Measurements from ENCODE around the gene TSR3. TPM values are rescaled to one million over a fixed set of nuclear protein-coding genes. Genes with fewer than 3 reads are reported as not detected.

Gene TSR3
- total RNA-seq, 2 donors from 2014 or later, result 39.1 to 44.8 TPM

- Mint-ChIP-seq H3K4me1 (ENCODE audit: low read depth) (no peaks in the 10 kb centered on the region), H3K27ac (no peak overlapping the region), H3K4me3 (no peak overlapping the region), H3K9me3 (no peaks in the 10 kb centered on the region), H3K36me3 (ENCODE audit: insufficient read depth in 2 of 2) (peaks cover 0 to 3% of the 10 kb centered on the region in 2 donors), H3K27me3 (ENCODE audit: low read depth) (no peaks in the 10 kb centered on the region)
- no peak for DNase-seq
- no peak for ATAC-seq (replicated peaks in 1 of 2)
Measured at GRCh38 chr16:1372292-1372950, 20.7 kb upstream of the TSR3 start.

DNA sequence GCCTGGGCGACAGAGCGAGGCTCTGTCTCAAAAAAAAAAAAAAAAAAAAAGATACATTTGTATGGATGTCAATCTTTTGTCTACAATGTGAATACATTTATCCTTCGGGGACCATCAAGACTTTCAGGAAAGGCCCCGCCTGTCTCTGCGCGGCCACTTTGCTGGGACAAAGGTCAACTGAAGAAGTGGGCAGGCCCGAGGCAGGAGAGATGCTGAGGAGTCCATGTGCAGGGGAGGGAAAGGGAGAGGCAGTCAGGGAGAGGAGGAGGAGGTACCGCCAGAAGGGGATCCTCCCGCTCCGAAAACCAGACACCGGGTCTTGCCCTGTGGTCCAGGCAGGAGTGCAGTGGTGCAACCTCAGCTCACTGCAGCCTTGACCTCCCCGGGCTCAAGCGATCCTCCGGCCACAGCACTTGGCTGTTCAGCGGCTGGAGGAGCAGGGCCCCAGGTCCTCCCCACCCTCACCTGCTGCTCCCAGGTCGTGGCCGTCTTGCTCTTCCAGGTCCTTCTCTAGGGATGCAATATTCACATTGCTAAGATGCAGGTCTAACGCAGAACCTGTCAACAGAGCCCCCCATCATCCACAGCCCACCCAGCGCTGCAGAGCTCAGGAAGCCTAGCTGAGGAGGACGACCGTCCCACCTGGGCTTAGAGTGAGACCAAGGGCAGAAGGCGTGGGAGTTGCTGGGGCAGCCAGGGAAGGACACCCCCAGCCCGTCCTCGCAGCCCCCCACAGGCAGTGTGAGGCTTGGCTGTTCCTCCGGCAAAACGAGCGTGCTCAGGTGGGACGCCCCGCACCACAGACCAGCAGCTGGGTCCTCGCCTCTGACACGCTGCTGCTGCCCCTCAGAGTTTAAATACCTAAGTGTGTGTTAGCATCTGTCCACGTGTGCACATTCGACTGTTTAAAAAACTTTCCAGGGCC, 19.6 kb upstream of the TSR3 start:
- peaks cover 0 to 2% of the 10 kb centered on the region in 2 donors for H3K36me3 Mint-ChIP-seq (ENCODE audit: insufficient read depth in 2 of 2)
- H3K4me3 Mint-ChIP-seq, result no peak overlapping the region
- DNase-seq (no peak), ATAC-seq (replicated peaks in 1 of 2) (no peak)
- no peaks in the 10 kb centered on the region for H3K4me1 Mint-ChIP-seq (ENCODE audit: low read depth)
- H3K27me3 Mint-ChIP-seq (ENCODE audit: low read depth), result no peaks in the 10 kb centered on the region
- no peaks in the 10 kb centered on the region for H3K9me3 Mint-ChIP-seq
- no peak overlapping the region for H3K27ac Mint-ChIP-seq

GRCh38 chr16:1367486-1368174, 16.0 kb upstream of the TSR3 start:
- DNase-seq, result no peak
- H3K4me1 Mint-ChIP-seq (ENCODE audit: low read depth), result peaks cover 7% of the 10 kb centered on the region
- no peaks in the 10 kb centered on the region for H3K27me3 Mint-ChIP-seq (ENCODE audit: low read depth)
- H3K27ac Mint-ChIP-seq, result no peak overlapping the region
- no peak overlapping the region for H3K4me3 Mint-ChIP-seq
- no peak for ATAC-seq (replicated peaks in 1 of 2)
- no peaks in the 10 kb centered on the region for H3K9me3 Mint-ChIP-seq
- peaks cover 0 to 2% of the 10 kb centered on the region in 2 donors for H3K36me3 Mint-ChIP-seq (ENCODE audit: insufficient read depth in 2 of 2)

- ATAC-seq (replicated peaks in 1 of 2) (no peak), DNase-seq (no peak)
- Mint-ChIP-seq H3K9me3 (no peaks in the 10 kb centered on the region), H3K4me1 (ENCODE audit: low read depth) (peaks cover 8% of the 10 kb centered on the region), H3K27ac (no peak overlapping the region), H3K36me3 (ENCODE audit: insufficient read depth in 2 of 2) (peaks cover 0 to 2% of the 10 kb centered on the region in 2 donors), H3K27me3 (ENCODE audit: low read depth) (no peaks in the 10 kb centered on the region), H3K4me3 (no peak overlapping the region)
Measured at GRCh38 chr16:1366712-1367299, 15.1 kb upstream of the TSR3 start.

DNA sequence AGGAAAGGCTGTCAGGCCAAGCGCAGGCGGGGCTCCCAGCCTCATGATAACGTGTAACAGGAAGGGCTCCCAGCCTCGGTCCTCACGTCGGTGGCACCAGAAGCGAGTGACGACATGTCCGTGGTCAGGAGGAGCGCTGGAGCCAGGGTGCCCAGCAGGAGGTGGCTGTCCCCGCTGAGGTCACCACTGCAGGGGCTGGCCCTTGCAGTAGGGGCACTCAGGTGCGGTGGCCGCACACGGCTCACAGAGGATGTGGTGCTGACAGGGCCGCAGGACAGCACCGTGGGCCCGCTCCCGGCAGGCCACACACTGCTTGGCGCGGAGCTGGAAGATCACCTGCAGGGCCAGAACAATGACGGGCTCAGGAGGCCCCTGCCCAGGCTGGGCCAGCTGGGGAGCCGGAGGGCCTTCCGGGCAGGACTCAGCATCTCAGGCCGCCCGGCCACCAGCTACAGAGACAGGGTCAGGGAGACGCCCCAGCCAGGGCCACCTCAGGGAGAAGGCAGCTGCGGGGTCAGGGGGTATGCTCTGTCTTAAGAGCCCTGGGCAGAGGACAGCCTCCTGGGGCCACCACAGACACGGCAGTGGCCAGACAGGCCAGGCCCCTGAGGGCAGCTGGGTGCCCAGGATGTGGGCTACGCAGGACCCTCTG, 14.5 kb upstream of the TSR3 start:
- Mint-ChIP-seq H3K36me3 (ENCODE audit: insufficient read depth in 2 of 2) (peaks cover 0 to 2% of the 10 kb centered on the region in 2 donors), H3K4me1 (ENCODE audit: low read depth) (peaks cover 8% of the 10 kb centered on the region), H3K9me3 (no peaks in the 10 kb centered on the region), H3K27ac (peak overlapping the region; percentile 85), H3K4me3 (no peak overlapping the region), H3K27me3 (ENCODE audit: low read depth) (no peaks in the 10 kb centered on the region)
- DNase-seq, result no peak
- ATAC-seq (replicated peaks in 1 of 2), result peak in 1 of 2 donors; percentile 13

DNA sequence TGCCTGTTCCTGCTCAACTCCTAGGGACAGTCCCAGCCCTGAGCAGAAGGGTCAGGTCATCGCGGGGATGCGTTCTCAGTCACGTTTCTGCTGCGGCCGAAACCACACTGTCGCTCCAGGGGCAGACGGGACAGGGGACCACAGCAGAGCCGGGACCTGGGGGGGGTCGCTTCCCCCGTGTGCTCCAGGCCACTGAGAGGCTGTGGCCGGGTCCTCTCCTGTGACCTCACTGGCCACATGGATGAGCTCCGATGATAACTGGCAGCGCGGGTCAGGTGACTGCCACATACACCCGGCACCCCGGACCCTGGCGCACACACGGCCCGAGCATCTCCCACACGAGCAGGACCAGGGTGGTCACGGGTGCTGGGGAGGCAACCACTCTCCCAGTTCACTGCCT, 12.8 kb upstream of the TSR3 start:
- H3K9me3 Mint-ChIP-seq, result no peaks in the 10 kb centered on the region
- no peak overlapping the region for H3K4me3 Mint-ChIP-seq
- DNase-seq (no peak), ATAC-seq (replicated peaks in 1 of 2) (no peak)
- H3K4me1 Mint-ChIP-seq (ENCODE audit: low read depth), result peaks cover 8% of the 10 kb centered on the region
- H3K36me3 Mint-ChIP-seq (ENCODE audit: insufficient read depth in 2 of 2), result peaks cover 0 to 4% of the 10 kb centered on the region in 2 donors
- no peak overlapping the region for H3K27ac Mint-ChIP-seq
- H3K27me3 Mint-ChIP-seq (ENCODE audit: low read depth), result no peaks in the 10 kb centered on the region

DNA sequence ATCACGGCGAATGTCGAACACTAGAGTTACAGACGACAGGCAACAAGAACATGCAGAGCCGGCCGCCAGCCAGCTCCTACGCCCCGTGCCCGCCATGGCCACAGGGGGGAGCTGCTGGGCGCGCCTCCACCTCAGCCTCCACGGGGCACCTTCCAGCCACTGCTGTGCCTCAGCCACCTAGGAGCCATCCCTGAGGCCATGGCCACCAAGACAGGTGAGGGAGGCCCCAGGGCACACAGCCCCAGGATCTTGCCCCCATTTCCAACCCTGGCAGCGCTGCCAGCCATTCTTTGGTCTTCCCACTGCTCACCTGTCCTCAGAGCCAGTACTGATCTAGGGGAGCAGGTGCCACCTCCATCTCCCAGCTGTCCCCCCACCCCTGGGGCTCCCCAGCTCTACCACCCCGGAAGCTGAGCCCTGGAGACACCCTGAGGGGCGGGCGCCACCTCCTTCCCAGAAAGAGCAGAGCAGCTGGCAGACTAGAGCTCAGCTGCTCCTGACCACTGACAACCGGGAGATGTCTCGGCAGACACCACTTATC, 11.9 kb upstream of the TSR3 start:
- DNase-seq, result peak; percentile 74 to 81
- Mint-ChIP-seq H3K4me3 (no peak overlapping the region), H3K27me3 (ENCODE audit: low read depth) (no peaks in the 10 kb centered on the region), H3K4me1 (ENCODE audit: low read depth) (peaks cover 8% of the 10 kb centered on the region), H3K36me3 (ENCODE audit: insufficient read depth in 2 of 2) (peaks cover 0 to 3% of the 10 kb centered on the region in 2 donors), H3K9me3 (no peaks in the 10 kb centered on the region), H3K27ac (peak overlapping the region; percentile 7)
- ATAC-seq (replicated peaks in 1 of 2), result peak; percentile 91 to 92

- Mint-ChIP-seq H3K4me3 (no peak overlapping the region), H3K27me3 (ENCODE audit: low read depth) (no peaks in the 10 kb centered on the region), H3K36me3 (ENCODE audit: insufficient read depth in 2 of 2) (peaks cover 0 to 2% of the 10 kb centered on the region in 2 donors), H3K4me1 (ENCODE audit: low read depth) (peaks cover 8% of the 10 kb centered on the region), H3K27ac (no peak overlapping the region), H3K9me3 (no peaks in the 10 kb centered on the region)
- DNase-seq (no peak), ATAC-seq (replicated peaks in 1 of 2) (no peak)
Measured at GRCh38 chr16:1362807-1363206, 11.1 kb upstream of the TSR3 start.

DNA sequence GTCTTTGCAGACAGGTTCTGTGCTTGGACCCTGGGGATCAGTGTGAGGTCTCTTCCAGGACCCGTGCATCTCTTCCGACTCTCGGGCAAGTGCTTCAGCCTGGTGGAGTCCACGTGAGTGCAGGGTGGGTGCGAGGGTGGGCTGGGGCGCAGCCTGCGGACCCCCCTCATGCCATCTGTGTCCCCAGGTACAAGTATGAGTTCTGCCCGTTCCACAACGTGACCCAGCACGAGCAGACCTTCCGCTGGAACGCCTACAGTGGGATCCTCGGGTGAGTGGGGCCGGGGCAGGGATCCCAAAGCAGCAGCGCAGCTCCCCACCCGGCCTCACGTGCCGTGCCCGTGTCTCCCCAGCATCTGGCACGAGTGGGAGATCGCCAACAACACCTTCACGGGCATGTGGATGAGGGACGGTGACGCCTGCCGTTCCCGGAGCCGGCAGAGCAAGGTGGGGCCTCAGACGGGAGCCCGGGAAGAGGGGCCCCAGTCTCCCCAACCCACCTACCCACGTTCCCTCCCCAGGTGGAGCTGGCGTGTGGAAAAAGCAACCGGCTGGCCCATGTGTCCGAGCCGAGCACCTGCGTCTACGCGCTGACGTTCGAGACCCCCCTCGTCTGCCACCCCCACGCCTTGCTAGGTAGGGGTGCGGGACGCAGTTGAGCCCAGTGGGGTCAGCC, 10.1 kb upstream of the TSR3 start:
- no peaks in the 10 kb centered on the region for H3K27me3 Mint-ChIP-seq (ENCODE audit: low read depth)
- no peak for ATAC-seq (replicated peaks in 1 of 2)
- H3K9me3 Mint-ChIP-seq, result no peaks in the 10 kb centered on the region
- no peak overlapping the region for H3K4me3 Mint-ChIP-seq
- peaks cover 0 to 2% of the 10 kb centered on the region in 2 donors for H3K36me3 Mint-ChIP-seq (ENCODE audit: insufficient read depth in 2 of 2)
- DNase-seq, result no peak
- H3K27ac Mint-ChIP-seq, result no peak overlapping the region
- H3K4me1 Mint-ChIP-seq (ENCODE audit: low read depth), result peaks cover 8% of the 10 kb centered on the region

- Mint-ChIP-seq H3K36me3 (ENCODE audit: insufficient read depth in 2 of 2) (peaks cover 0 to 2% of the 10 kb centered on the region in 2 donors), H3K4me3 (no peak overlapping the region), H3K27me3 (ENCODE audit: low read depth) (no peaks in the 10 kb centered on the region), H3K9me3 (no peaks in the 10 kb centered on the region), H3K4me1 (ENCODE audit: low read depth) (peaks cover 23% of the 10 kb centered on the region), H3K27ac (no peak overlapping the region)
- ATAC-seq (replicated peaks in 1 of 2) (peak; percentile 15), DNase-seq (no peak)
Measured at GRCh38 chr16:1357906-1358566, 6.4 kb upstream of the TSR3 start.

GRCh38 chr16:1356061-1356900, 4.6 kb upstream of the TSR3 start:
- H3K9me3 Mint-ChIP-seq, result no peaks in the 10 kb centered on the region
- no peak overlapping the region for H3K27ac Mint-ChIP-seq
- ATAC-seq (replicated peaks in 1 of 2) (no peak), DNase-seq (peak in 1 of 2 donors; percentile 0)
- H3K36me3 Mint-ChIP-seq (ENCODE audit: insufficient read depth in 2 of 2), result peaks cover 0 to 2% of the 10 kb centered on the region in 2 donors
- peaks cover 27% of the 10 kb centered on the region for H3K4me1 Mint-ChIP-seq (ENCODE audit: low read depth)
- no peaks in the 10 kb centered on the region for H3K27me3 Mint-ChIP-seq (ENCODE audit: low read depth)
- no peak overlapping the region for H3K4me3 Mint-ChIP-seq
